H1 (cell line): ENCODE measurements around the gene PRRX1. TPM values are rescaled to one million over a fixed set of nuclear protein-coding genes. Genes with fewer than 3 reads are reported as not detected.

Experiments used
- CTCF ChIA-PET: fragments of 300-600 bp; sonication (Branson Sonifier 250); formaldehyde crosslinking; loops from one replicate; lab custom pipeline; 2021; ENCODE audit not compliant: partially characterized antibody; lab: Charles Lee
- POLR2A ChIA-PET: fragments of 300-600 bp; sonication (Branson Sonifier 250); formaldehyde crosslinking; loops from one replicate; lab custom pipeline; 2021; ENCODE audit warnings: inconsistent platforms; ENCODE audit not compliant: partially characterized antibody; lab: Charles Lee
- DNase-seq, 2 experiments: peaks; one replicate each; pipeline versions ENCODE4 v3.0.0 to v3.0.0-alpha.2; 2010 to 2022; ENCODE audit warnings: low spot score in 2 of 2, low read depth in 1 of 2, mixed read lengths in 1 of 2
- FAIRE-seq: peaks from 2 replicates; lab custom pipeline; 2011; peaks lifted over from hg19 to GRCh38; lab: Jason Lieb, UNC
- H2AFZ ChIP-seq: 2 replicates; pipeline ENCODE4 v1.8.1; 2012; ENCODE audit warnings: low read length, inconsistent platforms
- H2AK5ac ChIP-seq: 2 replicates; pipeline ENCODE4 v1.6.1; 2013; ENCODE audit warnings: low read depth, low read length
- H2BK120ac ChIP-seq: replicated peaks from 2 replicates; pipeline ENCODE3; 2013; ENCODE audit warnings: low read depth, low read length, inconsistent platforms
- H2BK12ac ChIP-seq: 2 replicates; pipeline ENCODE4 v1.6.1; 2013; ENCODE audit warnings: low read depth, low read length
- H2BK15ac ChIP-seq: 2 replicates; pipeline ENCODE4 v1.6.1; 2013; ENCODE audit warnings: low read length
- H2BK20ac ChIP-seq: 2 replicates; pipeline ENCODE4 v1.6.1; 2013; ENCODE audit warnings: low read length
- H2BK5ac ChIP-seq: 2 replicates; pipeline ENCODE4 v1.6.1; 2013; ENCODE audit warnings: low read depth, low read length
- H3K14ac ChIP-seq: 2 replicates; pipeline ENCODE4 v1.6.1; 2013; ENCODE audit warnings: inconsistent platforms; ENCODE audit not compliant: insufficient read length
- H3K18ac ChIP-seq: 2 replicates; pipeline ENCODE4 v1.6.1; 2013; ENCODE audit warnings: low read length; ENCODE audit errors: extremely low read depth
- H3K23ac ChIP-seq: 2 replicates; pipeline ENCODE4 v1.6.1; 2013; ENCODE audit warnings: inconsistent platforms; ENCODE audit not compliant: insufficient read length
- H3K23me2 ChIP-seq: 2 replicates; pipeline ENCODE4 v1.6.1; 2013; ENCODE audit warnings: low read depth, low read length
- H3K27ac ChIP-seq: 2 replicates; pipeline ENCODE4 v1.6.1; 2011; ENCODE audit warnings: low read depth, low read length, inconsistent platforms
- H3K27me3 ChIP-seq, 4 experiments: replicated peaks in 1 of 4; 1 replicate in 1 of 4; 2 replicates in 3 of 4; pipeline versions ENCODE4 v1.6.1 to v1.8.1; 2011 to 2013; ENCODE audit warnings: low read length in 3 of 4, mild to moderate bottlenecking in 3 of 4, inconsistent platforms in 2 of 4, mixed read lengths in 2 of 4, moderate library complexity in 1 of 4; ENCODE audit not compliant: control insufficient read depth in 3 of 4, insufficient read depth in 3 of 4; ENCODE audit errors: extremely low read depth in 1 of 4
- H3K36me3 ChIP-seq, 4 experiments: 2 replicates each; pipeline versions ENCODE4 v1.6.1 to v1.8.1; 2011 to 2013; ENCODE audit warnings: mild to moderate bottlenecking in 4 of 4, low read length in 3 of 4, moderate library complexity in 2 of 4, control low read depth in 1 of 4, inconsistent platforms in 1 of 4; ENCODE audit not compliant: insufficient read depth in 4 of 4, control insufficient read depth in 2 of 4
- H3K4ac ChIP-seq: replicated peaks from 2 replicates; pipeline ENCODE3; 2013; ENCODE audit warnings: low read length, low read depth, mixed read lengths, inconsistent platforms; ENCODE audit not compliant: insufficient read length
- H3K4me1 ChIP-seq, 4 experiments: replicated peaks in 1 of 4; 1 replicate in 1 of 4; 2 replicates in 3 of 4; pipeline versions ENCODE4 v1.6.1 to v1.8.1; 2011 to 2013; ENCODE audit warnings: low read length in 3 of 4, inconsistent platforms in 2 of 4, mixed read lengths in 1 of 4; ENCODE audit not compliant: insufficient read depth in 4 of 4, control insufficient read depth in 3 of 4
- H3K4me2 ChIP-seq, 2 experiments: 2 replicates each; pipeline versions ENCODE4 v1.6.1 to v1.8.1; 2011 to 2013; ENCODE audit warnings: low read depth in 2 of 2, low read length in 2 of 2, control low read depth in 1 of 2, inconsistent platforms in 1 of 2, mild to moderate bottlenecking in 1 of 2; ENCODE audit not compliant: insufficient read depth in 1 of 2
- H3K4me3 ChIP-seq, 4 experiments: fragments of 200-600, 300-600 bp in 1 of 4; sonication (generic), shearing (Covaris generic), sonication (Bioruptor Twin) in 1 of 4; 2 replicates each; pipeline versions ENCODE4 v1.5.1 to v1.8.1; 2011 to 2016; ENCODE audit warnings: low read length in 4 of 4, low read depth in 3 of 4, control low read depth in 2 of 4, inconsistent platforms in 2 of 4, mild to moderate bottlenecking in 2 of 4, mixed read lengths in 1 of 4, moderate library complexity in 1 of 4; ENCODE audit not compliant: insufficient read depth in 2 of 4; ENCODE audit errors: extremely low read depth in 1 of 4
- H3K56ac ChIP-seq: replicated peaks from 2 replicates; pipeline ENCODE3; 2013; ENCODE audit warnings: low read depth, mild to moderate bottlenecking, mixed read lengths, low read length, inconsistent platforms; ENCODE audit not compliant: insufficient read length
- H3K79me1 ChIP-seq: 2 replicates; pipeline ENCODE4 v1.6.1; 2013; ENCODE audit warnings: low read depth, low read length, control low read depth
- H3K79me2 ChIP-seq, 2 experiments: 2 replicates each; pipeline versions ENCODE4 v1.6.1 to v1.8.1; 2012 to 2013; ENCODE audit warnings: low read length in 2 of 2, mild to moderate bottlenecking in 2 of 2, inconsistent platforms in 1 of 2; ENCODE audit not compliant: insufficient read depth in 2 of 2, control insufficient read depth in 1 of 2
- H3K9ac ChIP-seq, 4 experiments: replicated peaks in 1 of 4; 1 replicate in 1 of 4; 2 replicates in 3 of 4; pipeline versions ENCODE4 v1.6.1 to v1.8.1; 2011 to 2013; ENCODE audit warnings: low read depth in 3 of 4, low read length in 3 of 4, control low read depth in 2 of 4, mild to moderate bottlenecking in 2 of 4, moderate library complexity in 2 of 4, inconsistent platforms in 1 of 4; ENCODE audit errors: extremely low read depth in 1 of 4
- H3K9me3 ChIP-seq, 2 experiments: 2 replicates each; pipeline versions ENCODE4 v1.6.1 to v1.8.1; 2012 to 2013; ENCODE audit warnings: mild to moderate bottlenecking in 2 of 2, moderate library complexity in 2 of 2, control low read depth in 1 of 2, inconsistent platforms in 1 of 2, low read depth in 1 of 2, low read length in 1 of 2, mixed read lengths in 1 of 2; ENCODE audit not compliant: insufficient read depth in 2 of 2
- H4K20me1 ChIP-seq, 2 experiments: replicated peaks in 1 of 2; 2 replicates each; pipeline versions ENCODE3 to v1.8.1; 2011 to 2013; ENCODE audit warnings: inconsistent platforms in 2 of 2, low read length in 2 of 2, mild to moderate bottlenecking in 1 of 2; ENCODE audit not compliant: insufficient read depth in 2 of 2, control insufficient read depth in 1 of 2
- H4K5ac ChIP-seq: 2 replicates; pipeline ENCODE4 v1.6.1; 2013; ENCODE audit warnings: low read length, low read depth, mixed read lengths, inconsistent platforms; ENCODE audit not compliant: insufficient read length
- H4K8ac ChIP-seq: 2 replicates; pipeline ENCODE4 v1.8.0; 2013; ENCODE audit warnings: mild to moderate bottlenecking, moderate library complexity, low read length, inconsistent platforms; ENCODE audit not compliant: insufficient read depth; ENCODE audit errors: extremely low read depth
- H4K91ac ChIP-seq: replicated peaks from 2 replicates; pipeline ENCODE3; 2013; ENCODE audit warnings: low read length, mixed read lengths, inconsistent platforms; ENCODE audit not compliant: insufficient read length
- CTBP2 ChIP-seq: IDR thresholded peaks from 2 replicates; pipeline ENCODE4 v1.7.0; 2011; ENCODE audit warnings: borderline replicate concordance, mild to moderate bottlenecking, moderate library complexity, mixed read lengths, low read length; ENCODE audit not compliant: insufficient read depth, insufficient read length
- JUN ChIP-seq: IDR thresholded peaks from 2 replicates; pipeline ENCODE4 v1.6.1; 2011; ENCODE audit warnings: low read depth, mild to moderate bottlenecking, improper control_type of control experiment, low read length
- JUND ChIP-seq: IDR thresholded peaks from 2 replicates; pipeline ENCODE4 v1.6.1; 2011; ENCODE audit warnings: mild to moderate bottlenecking, improper control_type of control experiment, low read length
- TEAD4 ChIP-seq: IDR thresholded peaks from 2 replicates; pipeline ENCODE4 v1.6.1; 2012; ENCODE audit warnings: low read depth, low read length, inconsistent platforms, mixed read lengths
- WGBS, 2 experiments: shearing (Covaris generic) in 1 of 2; methylation state at CpG; one replicate each; pipeline versions ENCODE4 v1.1.6 to v1.1.7; 2013 to 2015; ENCODE audit warnings: low lambda C conversion rate in 2 of 2, mixed read lengths in 2 of 2, inconsistent platforms in 1 of 2, low coverage in 1 of 2, missing lambda C conversion rate in 1 of 2; ENCODE audit not compliant: insufficient replicate concordance in 2 of 2, insufficient coverage in 1 of 2, insufficient read length in 1 of 2; ENCODE audit errors: extremely low coverage in 1 of 2, missing lambda C conversion rate in 1 of 2; 5-methylcytosine and 5-hydroxymethylcytosine counted together
- polyA plus RNA-seq, 7 experiments: library from polyadenylated mRNA; depleted of rRNA in 3 of 7; stranded (reverse) in 5 of 7; unstranded in 2 of 7; fragments of >200 nt in 5 of 7; fragments of 200-250 nt in 2 of 7; gene quantifications; 1 replicate in 5 of 7; 2 replicates in 1 of 7; 4 replicates in 1 of 7; pipeline versions ENCODE4 v1.2.1 to v1.2.3, GENCODE V29; 2011 to 2013; ENCODE audit warnings: missing spikeins in 2 of 7, mixed read lengths in 2 of 7
- total RNA-seq: library from RNA; stranded (reverse); fragmentation: NEBNext Ultra II Directional; extraction: Animal tissue kit (Norgen Biotek cat#: 25700); gene quantifications from 2 replicates; pipeline ENCODE4 v1.2.1, GENCODE V29; 2021

The PRRX1 gene
- total and polyA plus RNA-seq, 2 of the 8 experiments (the other 6 are each of a cell fraction or from before 2014, with no cell fraction given): not detected

DNA sequence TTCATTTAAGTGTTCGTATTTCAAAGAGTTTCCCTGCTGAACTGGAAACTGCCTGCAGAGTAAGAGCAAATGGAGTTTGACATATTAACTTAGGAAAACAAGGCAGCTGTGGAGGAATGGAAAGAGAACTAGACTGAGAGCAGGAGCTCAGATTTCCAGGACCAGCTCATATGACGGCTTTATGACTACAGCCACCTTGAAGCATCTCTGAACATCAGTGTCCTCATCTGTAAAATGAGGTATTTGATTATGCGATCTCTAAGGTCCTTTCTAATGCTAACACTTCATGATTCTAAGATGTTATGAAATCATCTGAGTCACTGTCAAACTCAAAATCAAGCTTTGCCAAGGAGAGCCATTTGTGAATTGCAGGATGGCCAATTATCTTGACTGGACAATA lies 112.3 kb downstream of the PRRX1 start:
- FAIRE-seq (no peak), DNase-seq (no peak)
- no peaks in the 10 kb centered on the region for H4K20me1 ChIP-seq
- no peak overlapping the region for H3K23ac ChIP-seq
- H3K14ac ChIP-seq: no peak overlapping the region
- H3K9me3 ChIP-seq: no peaks in the 10 kb centered on the region
- H2BK20ac ChIP-seq: no peak overlapping the region
- no peak overlapping the region for H3K4ac ChIP-seq
- H3K4me1 ChIP-seq: no peaks in the 10 kb centered on the region
- H3K9ac ChIP-seq: no peak overlapping the region
- H2AK5ac ChIP-seq: no peak overlapping the region
- H3K27me3 ChIP-seq: no peaks in the 10 kb centered on the region
- 95% methylated on average over 3 of the region's 3 CpGs; no CpG with 5 or more reads in 1 of the 2 experiments for WGBS, 2 experiments
- H3K79me1 ChIP-seq: no peaks in the 10 kb centered on the region
- TF ChIP-seq CTBP2 (no peak), TEAD4 (no peak), JUN (no peak), JUND (no peak)
- H3K27ac ChIP-seq: no peak overlapping the region
- no peak overlapping the region for H2BK5ac ChIP-seq
- no peak overlapping the region for H3K4me2 ChIP-seq
- no peak overlapping the region for H4K91ac ChIP-seq
- ChIA-PET CTCF (interaction anchor here (0.6 to 3.5 kb wide), 4 partner anchors 87 to 447 kb away, joined by 3 to 18 read pairs (median 3); no protein-coding TSS in a partner anchor), POLR2A (no interaction called here)
- no peaks in the 10 kb centered on the region; the same call in 1 of the 2 replicates for H3K23me2 ChIP-seq
- no peak overlapping the region for H3K18ac ChIP-seq
- H4K8ac ChIP-seq: no peak overlapping the region
- H2BK12ac ChIP-seq: no peak overlapping the region
- no peak overlapping the region for H3K4me3 ChIP-seq
- no peak overlapping the region for H2AFZ ChIP-seq
- no peak overlapping the region for H4K5ac ChIP-seq
- no peak overlapping the region for H2BK15ac ChIP-seq
- H3K36me3 ChIP-seq: no peaks in the 10 kb centered on the region
- no peak overlapping the region for H2BK120ac ChIP-seq
- no peaks in the 10 kb centered on the region for H3K79me2 ChIP-seq
- H3K56ac ChIP-seq: no peak overlapping the region
